GM19239 (cell line): ENCODE measurements around the gene TCEANC.

Source experiments
- DNase-seq: peaks from one replicate; pipeline ENCODE4 v3.0.0; 2011; ENCODE audit warnings: low spot score; ENCODE audit not compliant: insufficient read length
- FAIRE-seq: peaks from 2 replicates; lab custom pipeline; 2011; peaks lifted over from hg19 to GRCh38; lab: Jason Lieb, UNC

The TCEANC gene

GRCh38 chrX:13688958-13689740 is 36.2 kb downstream of the TCEANC start, which contains the start of gene RAB9A:
Gene RAB9A (plus strand): TSS chrX:13689128. CDS start chrX:13708747, 19,619 bp downstream.
- peak; percentile 17 for DNase-seq
- FAIRE-seq = peak; percentile 94

- no peak for FAIRE-seq
- no peak for DNase-seq
These were observed 36.8 kb downstream of the TCEANC start for GRCh38 chrX:13689741-13690211.

- peak; percentile 54 for FAIRE-seq
- DNase-seq = no peak
These were observed 37.9 kb downstream of the TCEANC start for GRCh38 chrX:13690836-13691235.

GRCh38 chrX:13691841-13692371 is 39.0 kb downstream of the TCEANC start:
- FAIRE-seq = no peak
- no peak for DNase-seq

DNA sequence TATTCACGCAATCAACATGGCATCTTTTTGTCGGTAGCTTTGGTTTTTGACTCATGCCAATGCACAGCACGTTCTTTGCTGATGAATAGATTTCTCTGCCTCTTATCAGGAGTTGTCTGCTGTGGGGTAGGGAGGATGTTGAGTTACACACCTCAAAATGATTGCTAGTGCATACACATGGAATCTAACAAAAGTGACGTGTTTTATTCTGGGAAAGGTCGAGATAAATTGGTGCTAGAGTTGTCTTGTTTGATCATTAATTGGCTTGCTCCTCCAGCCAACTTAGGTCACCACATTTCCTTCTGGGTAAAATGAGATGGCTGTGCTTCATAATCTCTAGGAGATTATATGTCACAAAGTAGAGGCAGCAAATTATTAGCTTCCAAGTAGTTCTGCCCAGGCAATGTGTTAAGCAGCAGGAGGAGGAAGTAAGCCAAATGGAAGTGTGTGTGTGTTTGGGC is 39.9 kb downstream of the TCEANC start:
- FAIRE-seq = no peak
- no peak for DNase-seq

DNA sequence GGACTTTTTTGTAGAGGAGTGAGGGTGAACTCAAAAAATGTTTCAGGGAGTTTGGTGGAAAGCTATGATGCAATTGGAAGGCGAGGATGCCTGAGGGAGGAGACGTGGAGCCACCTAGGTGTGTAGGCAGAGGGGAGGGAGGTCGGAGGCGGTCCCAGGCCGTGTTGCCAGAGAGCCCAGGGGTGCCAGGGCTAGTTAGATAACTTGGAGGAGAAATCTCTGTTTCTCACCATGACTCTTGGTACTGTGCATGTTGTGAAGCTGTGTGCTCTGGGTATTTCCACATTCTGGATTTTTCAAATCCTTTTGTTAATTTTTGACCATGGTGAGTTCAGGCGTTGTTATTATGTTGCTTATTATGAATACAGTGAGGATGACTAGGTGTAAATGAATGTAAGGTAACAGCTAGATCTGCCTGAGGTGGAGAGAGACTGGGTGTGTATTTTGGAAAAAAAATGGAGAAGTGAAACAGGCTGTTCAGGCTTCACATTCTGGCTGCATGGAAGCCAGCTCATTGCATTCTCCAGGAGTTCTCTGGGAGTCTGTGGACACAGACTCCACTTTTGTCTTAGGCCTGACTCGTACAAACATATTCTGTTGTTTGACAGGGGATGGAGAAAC is 40.5 kb downstream of the TCEANC start:
- FAIRE-seq (peak; percentile 68), DNase-seq (no peak)

GRCh38 chrX:13694359-13694758 is 41.4 kb downstream of the TCEANC start:
- FAIRE-seq (no peak), DNase-seq (no peak)

- FAIRE-seq (no peak), DNase-seq (no peak)
These were observed 42.0 kb downstream of the TCEANC start for GRCh38 chrX:13694983-13695382.

DNA sequence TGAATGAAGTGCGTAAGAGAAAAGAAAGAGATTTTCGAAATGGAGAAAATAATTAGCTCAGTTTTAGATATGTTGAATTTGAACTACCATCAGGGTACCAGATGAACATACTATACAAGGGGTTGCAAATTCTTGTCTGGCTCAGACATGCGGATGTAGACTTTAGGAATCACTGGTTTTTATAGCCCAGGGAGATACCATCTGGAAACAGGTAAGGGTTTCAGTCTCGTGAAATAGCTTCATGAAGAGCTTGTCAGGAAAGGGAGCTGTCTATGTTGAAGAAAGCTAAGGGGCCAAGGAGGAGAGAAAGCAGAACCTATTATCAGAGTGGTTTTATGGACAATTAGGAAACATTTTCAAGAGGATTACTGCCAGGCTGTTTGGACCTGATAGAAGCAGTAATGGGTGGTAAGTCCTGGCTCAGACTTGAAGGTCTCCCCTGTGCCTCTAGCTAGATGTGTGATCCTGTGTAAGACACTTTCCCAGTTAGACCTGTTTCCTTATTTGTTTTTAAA is 42.7 kb downstream of the TCEANC start:
- DNase-seq = no peak
- peak; percentile 64 for FAIRE-seq

DNA sequence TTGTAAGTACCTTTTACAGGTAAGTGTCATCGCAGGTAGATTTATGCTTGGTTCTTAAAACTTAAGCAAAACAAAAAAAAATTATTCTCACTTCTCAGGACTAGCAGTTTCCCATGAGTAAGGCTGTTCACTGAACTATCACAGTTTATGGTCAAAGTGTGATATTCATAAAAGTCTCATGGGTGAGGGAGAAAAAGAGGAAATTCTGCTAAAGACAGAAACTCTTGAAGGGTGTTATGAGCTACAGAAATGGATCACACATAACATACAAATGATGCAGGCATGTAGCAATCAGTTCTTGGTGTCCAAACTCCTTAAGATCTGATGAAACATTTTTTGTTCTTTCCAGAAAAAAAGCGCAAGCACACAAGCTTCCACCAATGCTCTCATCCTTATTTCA is 44.5 kb downstream of the TCEANC start:
- DNase-seq (no peak), FAIRE-seq (peak; percentile 92)

DNA sequence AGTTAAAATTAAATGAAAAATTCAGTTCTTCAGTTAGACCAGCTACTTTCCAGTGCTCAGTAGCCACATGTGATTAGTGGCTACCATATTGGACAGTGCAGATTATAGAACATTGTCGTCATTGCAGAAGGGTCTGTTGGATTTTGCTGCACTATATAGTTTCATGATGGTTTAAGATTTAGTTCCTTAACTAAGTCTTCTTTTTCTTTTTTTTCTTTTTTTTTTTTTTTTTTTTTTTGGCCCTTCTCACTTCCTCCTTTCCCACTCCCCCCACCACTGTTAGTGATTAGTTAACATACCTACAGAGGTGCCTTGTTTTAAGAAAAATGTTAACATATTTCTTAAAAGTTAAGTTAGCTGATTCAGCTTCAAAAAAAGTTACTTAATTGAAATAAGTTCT is 45.0 kb downstream of the TCEANC start:
- DNase-seq (no peak), FAIRE-seq (no peak)

DNA sequence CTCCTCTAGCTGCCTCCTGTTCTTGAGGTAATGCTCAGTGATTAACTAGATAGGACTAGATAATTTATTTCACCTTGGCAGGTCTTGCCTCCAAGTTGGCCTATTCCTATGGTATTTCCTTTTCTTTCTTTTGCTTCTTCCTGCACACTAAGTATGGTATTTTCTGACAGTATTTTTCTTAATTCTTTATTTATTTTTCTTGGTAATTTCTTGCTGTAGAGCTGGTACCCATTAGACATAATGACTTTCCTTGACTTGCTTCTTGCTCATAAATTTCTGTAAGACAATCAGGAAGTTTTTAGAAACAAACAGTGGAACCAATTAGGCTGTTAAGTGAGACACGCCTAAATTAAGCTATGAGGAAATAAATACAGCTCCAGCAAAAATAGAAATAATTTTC is 45.5 kb downstream of the TCEANC start:
- FAIRE-seq (no peak), DNase-seq (no peak)

DNA sequence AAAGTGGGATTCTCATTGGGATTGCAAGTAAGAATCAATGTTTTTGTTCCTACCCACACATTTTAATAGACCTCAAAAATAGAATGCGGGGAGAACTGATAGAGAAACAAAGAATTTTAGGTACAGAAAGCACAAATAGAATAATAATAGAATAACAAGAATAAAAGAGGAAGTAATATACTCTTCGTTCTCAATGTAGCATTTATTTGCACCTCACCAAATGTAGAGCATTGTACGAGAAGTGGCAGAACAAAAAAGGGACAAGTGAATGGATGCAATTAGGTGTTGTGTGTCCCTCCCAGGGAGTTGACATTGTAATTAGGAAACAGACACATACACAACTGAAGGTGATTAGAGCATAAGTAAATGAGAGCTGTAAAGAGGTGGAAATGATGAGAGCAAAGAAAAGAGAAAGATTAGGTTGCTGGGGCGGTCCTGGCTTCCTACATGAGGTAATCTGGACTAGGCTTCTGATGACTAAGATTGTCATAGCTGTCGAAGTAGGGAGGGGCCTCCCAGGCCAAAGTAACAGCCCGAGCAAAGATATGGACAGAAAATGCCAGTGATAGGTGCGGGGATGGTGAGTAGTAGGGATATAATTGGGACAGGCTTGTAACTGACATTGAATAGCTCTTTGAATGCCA is 46.4 kb downstream of the TCEANC start:
- peak; percentile 93 for FAIRE-seq
- no peak for DNase-seq

GRCh38 chrX:13700380-13700779 is 47.4 kb downstream of the TCEANC start:
- FAIRE-seq (no peak), DNase-seq (no peak)

DNA sequence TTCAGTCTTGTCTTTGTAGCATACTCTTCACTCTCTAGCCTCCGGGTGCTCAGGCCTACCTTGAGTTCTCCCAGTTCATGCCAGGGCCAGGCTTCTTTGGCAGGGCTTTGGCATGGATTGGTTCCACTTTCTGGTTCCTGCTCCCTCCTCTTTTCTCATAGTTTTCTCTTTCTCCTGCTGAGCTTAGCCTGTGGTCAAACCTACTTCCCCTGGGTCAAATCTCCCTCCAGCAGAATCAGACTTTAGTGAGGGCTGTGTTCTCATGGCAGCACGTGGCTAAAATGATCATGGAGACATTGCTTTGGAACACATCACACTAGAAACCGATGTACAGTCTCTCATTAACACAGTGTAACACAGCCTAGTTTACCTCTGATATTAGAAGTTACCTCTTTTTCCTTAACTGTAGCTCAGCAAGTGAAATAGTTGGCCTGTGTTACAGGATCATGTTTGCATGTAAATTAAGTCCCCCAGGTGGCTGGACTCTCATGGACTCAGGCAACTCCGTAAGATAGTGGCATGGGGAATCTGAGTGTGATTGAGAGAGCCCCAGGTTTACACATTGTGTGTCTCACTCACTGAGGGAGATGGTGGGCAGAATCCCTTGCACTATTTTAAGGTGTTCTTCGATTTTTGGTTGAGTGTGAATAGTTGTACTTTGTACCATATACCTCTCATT is 49.3 kb downstream of the TCEANC start:
- no peak for DNase-seq
- no peak for FAIRE-seq

DNA sequence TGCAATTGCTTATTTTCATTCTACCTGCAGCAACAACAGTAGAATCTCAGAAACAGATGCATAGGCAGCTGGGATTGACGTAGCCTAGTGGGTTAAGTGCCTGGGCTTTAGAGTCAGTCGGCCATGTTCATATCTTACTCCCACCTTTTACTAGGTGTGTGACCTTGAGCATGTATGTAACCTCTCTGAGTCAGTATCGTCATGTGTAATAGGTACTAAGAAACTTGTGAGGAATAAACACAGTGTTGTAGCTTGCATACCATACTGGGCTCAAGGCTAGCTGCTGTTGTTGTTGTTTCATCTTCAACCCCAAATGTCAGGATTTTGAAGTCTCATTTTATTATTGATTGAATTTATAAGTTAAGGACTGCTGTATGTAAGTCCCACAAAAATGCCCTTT is 50.2 kb downstream of the TCEANC start:
- FAIRE-seq = peak; percentile 79

GRCh38 chrX:13703589-13703988 is 50.6 kb downstream of the TCEANC start:
- DNase-seq (no peak), FAIRE-seq (peak; percentile 75)

More for the DNA sequence above, 50.2 kb downstream of the TCEANC start:
- no peak for DNase-seq

DNA sequence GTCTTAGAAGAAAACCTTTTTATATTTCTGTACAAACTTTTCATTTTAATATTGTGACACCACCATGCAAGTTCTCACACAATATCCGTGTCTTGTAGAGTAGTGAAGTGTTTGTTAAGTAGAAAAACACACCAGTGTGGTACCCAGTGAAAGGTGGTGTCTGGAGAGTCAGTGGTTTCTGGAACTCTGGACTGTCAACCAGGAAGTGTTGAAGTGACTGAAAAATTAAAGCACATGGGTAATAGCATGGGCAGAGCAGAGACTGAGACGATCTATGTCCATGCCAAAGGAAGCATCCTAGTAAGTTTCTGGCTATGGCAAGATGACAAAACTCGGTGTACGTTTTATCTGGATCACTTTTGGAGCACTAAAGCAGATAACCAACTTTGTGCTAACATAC is 58.2 kb downstream of the TCEANC start:
- FAIRE-seq (peak; percentile 91), DNase-seq (no peak)
